Renal cortex interstitium (tissue), 11 donors: ENCODE measurements around the gene UNC5C. TPM values are rescaled to one million over a fixed set of nuclear protein-coding genes. Genes with fewer than 3 reads are reported as not detected.
A peak's percentile ranks its signal among the peaks of the same experiment; 100 is the strongest.
"Not testable (repeated sequence)": the region's sequence is repeated elsewhere in the genome, so short reads cannot be mapped to it uniquely, and the experiment has no call there.

Experiments used
- DNase-seq, 11 donors: peaks; one replicate each; pipeline ENCODE4 v3.0.0-alpha.2; 2013; ENCODE audit warnings: low read depth in 9 of 11, low spot score in 4 of 11; ENCODE audit errors: extremely low read depth in 1 of 11
- polyA plus RNA-seq, 3 donors: library from polyadenylated mRNA; unstranded; fragments of 120-200 nt; gene quantifications; one replicate each; pipeline ENCODE4 v1.2.1, GENCODE V29; 2013; ENCODE audit not compliant: insufficient read length in 3 of 3

The UNC5C gene
- polyA plus RNA-seq, 3 donors, result 34.1 to 43.8 (median 41.3) TPM

GRCh38 chr4:95181243-95181995 lies 367.4 kb downstream of the UNC5C start:
- DNase-seq, result no peak

DNA sequence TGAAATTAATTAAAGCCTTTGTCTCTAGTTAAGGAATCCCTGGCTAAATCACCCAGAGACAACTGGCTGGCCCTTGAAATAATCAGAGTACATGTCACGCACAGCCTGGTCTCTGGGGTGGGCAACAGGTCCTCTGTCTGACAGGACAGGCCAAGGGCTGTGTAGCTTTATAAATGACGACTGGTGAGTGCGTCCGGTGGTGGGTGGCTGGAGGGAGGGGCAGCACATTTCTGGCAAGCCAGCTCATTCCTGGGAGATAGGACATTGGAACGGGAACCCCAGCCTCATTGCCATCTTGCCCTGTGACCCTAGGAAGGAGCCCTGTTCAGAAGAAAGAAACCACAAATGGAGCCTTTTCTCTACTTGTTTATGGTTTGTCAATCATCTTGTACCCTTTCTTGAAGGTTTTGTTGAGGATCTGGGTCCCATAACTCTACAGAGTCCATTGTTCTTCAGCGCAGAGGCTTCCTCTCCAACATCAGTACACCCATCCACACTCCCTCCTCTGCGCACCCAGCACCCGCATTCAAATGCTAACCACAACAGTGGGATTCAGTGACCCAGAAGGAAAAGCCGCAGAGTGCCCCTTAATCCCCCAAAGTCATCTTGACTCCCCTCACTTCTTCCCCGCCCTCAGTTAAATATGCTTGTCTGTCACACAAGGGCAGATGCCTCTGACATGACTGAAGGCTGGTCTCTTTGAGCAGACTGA lies 368.1 kb downstream of the UNC5C start:
- DNase-seq, result no peak

- no peak for DNase-seq
These were observed 369.8 kb downstream of the UNC5C start for GRCh38 chr4:95178938-95179337.

GRCh38 chr4:95171377-95171776 lies 377.4 kb downstream of the UNC5C start:
- DNase-seq, result not testable (repeated sequence)

- DNase-seq, result no peak
These were observed 378.6 kb downstream of the UNC5C start for GRCh38 chr4:95170176-95170575.

DNA sequence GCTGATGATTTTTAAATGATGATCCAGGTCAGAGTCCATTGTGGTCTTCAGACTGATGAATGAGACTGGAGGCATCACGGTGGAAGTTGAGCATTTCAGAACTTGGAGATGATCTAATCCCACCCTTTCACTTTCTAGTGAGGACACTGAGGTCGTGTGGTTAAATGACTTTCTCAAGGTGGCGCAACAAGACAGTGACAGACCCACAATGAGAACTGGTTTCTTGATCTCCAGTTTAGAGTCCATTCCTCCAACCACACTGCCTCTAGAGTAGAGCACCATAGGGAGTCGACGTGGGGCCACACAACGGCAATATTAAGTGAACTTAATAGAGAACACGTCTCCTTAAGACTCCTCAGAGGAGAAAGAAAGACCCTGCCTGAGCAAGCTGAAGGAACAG lies 381.0 kb downstream of the UNC5C start:
- no peak for DNase-seq

DNA sequence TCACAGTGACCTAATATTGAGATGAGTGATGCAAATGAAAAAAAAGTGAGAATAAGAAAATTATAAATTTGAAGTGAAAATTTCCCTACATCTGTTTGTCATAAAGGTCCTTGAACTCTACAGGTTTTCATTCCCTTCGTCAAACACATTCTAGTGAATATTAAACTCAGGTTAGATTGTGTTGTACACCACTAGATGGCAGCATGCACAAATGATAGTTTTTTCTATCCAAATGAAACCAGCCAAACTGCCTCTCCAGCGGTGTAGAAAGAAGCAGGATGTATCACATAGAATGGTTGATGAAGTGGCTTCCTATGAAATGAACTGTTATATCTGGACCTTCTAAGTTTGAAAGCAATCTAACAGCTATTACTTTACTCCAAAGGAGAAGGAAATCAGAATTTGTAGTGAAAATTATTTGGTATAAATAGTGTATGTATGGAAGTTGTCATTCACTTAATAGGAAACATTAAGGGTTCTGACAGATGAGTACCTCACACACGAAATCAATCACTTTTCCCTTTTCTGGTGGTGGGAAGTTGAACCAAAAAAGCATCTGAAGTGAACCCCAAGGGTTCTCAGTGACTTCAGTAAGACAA lies 382.7 kb downstream of the UNC5C start:
- DNase-seq, result peak; percentile 42 to 78 (median 62)

DNA sequence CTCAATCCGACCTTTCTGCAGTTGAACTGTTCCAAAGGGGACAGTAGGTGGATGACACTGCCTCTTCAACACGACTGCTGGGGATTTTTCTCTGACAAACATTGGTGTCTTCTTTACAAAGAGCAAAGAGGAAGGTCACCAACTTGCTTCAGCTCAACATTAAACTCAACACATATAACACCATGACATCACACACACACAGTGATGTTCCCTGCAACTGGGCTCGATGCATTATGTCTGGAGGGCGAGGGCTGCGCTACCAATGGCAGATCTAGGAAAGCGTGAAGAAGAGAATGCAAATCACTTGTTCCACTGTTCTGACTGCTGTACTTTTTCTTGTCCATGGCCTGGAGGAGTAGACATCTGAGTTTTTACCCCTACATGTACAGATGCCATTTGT lies 385.9 kb downstream of the UNC5C start:
- DNase-seq, result no peak

- DNase-seq, result no peak
These were observed 386.8 kb downstream of the UNC5C start for GRCh38 chr4:95161781-95162469.

GRCh38 chr4:95159384-95159783 lies 389.4 kb downstream of the UNC5C start:
- DNase-seq, result no peak

- DNase-seq, result no peak
These were observed 390.1 kb downstream of the UNC5C start for GRCh38 chr4:95158626-95159025.

GRCh38 chr4:95158045-95158444 lies 390.7 kb downstream of the UNC5C start:
- no peak for DNase-seq

DNA sequence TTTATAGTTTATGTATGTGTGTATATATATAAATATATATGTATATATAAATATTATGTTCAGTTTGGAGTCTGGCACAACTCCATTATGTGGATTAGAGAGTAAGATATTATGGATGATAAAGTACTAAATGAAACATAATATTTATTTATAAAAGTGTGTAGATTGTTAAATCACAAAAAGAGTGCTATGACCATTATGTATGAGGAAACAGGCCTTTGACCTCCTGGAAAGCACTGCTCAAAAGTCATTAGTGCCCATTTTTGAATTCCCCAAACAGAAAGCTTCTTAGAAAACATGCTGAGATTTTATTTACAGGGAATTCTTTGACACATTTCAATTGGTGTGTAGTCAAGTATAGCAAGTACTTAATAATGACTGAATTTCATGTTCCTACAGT lies 391.2 kb downstream of the UNC5C start:
- DNase-seq, result no peak

DNA sequence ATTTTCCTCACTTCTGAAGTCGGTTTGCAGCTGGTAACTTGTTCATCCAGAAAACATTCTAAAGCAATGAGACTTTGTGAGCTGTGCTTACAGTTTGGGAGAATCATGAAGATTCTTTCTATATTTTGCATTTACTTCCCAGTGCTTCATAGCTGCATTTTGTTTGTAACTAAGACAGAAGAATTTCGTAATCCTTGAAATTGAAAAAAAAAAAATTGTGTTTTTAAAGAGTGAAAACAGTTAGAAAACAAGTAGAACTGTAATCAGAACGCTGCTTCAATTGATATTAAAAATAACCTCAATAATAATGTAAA lies 392.4 kb downstream of the UNC5C start:
- no peak for DNase-seq

DNA sequence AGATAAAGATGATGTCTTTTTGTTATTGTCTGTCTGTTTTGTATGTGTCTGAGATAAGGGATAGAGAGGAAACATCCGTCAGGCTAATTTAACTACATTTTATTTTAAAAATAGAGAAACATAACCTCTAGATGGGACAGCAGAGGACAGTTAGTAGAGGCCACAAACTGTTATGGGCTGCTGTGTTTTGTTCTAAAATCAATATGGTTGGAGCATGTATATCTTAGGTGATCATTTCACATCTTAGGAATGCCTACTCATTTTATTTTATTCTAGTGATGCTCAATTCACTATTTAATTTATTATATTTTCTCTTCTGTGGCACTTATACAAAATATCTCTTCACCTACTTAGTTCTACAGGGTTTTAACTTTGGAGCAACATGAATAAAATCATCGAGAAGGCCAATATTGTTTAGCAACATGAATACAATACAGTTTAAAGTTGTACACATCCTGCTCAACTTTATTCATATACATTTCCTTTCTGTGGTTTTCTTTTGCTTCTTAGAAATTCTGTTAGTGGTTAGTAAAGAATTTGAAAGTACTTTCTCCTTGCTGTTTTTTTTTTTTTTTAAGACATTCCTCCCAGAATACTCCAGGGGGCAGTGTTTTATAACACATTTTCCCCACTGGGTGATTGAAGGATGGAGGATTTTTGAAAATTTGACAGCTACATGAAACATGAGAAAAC lies 392.9 kb downstream of the UNC5C start:
- DNase-seq, result peak in 5 of 11 donors; percentile 15 to 35 (median 26)

GRCh38 chr4:95153182-95153581 lies 395.6 kb downstream of the UNC5C start:
- DNase-seq, result no peak

DNA sequence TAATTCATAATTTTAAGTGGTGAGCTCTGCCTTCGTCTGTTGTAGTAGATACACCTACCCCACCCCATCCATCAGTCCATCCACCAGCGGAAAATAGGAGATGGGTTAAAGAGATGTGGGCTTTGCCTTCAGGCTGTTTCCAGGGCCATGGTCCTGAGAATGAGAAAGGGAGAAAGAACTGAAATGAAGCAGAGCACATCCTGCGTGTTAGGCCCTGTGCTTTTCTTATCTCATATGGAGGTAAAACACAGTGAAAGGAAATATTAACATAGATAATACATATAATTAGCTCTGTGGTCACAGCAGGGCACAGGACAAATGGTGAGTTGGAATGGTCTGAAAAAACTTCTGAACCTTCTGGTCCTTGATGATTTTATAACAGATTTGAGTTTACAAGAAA lies 397.5 kb downstream of the UNC5C start:
- no peak for DNase-seq

GRCh38 chr4:95142932-95143331 lies 405.8 kb downstream of the UNC5C start:
- DNase-seq, result peak in 4 of 11 donors; percentile 21 to 41 (median 28)

- no peak for DNase-seq
These were observed 407.4 kb downstream of the UNC5C start for GRCh38 chr4:95141361-95141760.
